ENCODE measurements around the gene UTP25.
"Not testable (repeated sequence)": the region's sequence is repeated elsewhere in the genome, so short reads cannot be mapped to it uniquely, and the experiment has no call there.

Gene UTP25

GRCh38 chr1:209785592-209785991, 42.2 kb upstream of the UTP25 start:
- no peak for TF ChIP-seq CTCF (IDR thresholded peaks at IDR 0.05; ENCODE audit: extremely low read depth, insufficient read depth, missing control alignments)
- in situ Hi-C loops (cut with MboI; ENCODE audit: low pct_unique_long_range_greater_than_20kb, low sequenced_read_pairs, unreplicated experiment): no loop called here
- no peak for DNase-seq (ENCODE audit: low spot score)

- TF ChIP-seq CTCF (IDR thresholded peaks at IDR 0.05; ENCODE audit: extremely low read depth, insufficient read depth, missing control alignments): no peak
- no peak for DNase-seq (ENCODE audit: low spot score)
- in situ Hi-C loops (cut with MboI; ENCODE audit: low pct_unique_long_range_greater_than_20kb, low sequenced_read_pairs, unreplicated experiment): no loop called here
Observed at GRCh38 chr1:209786146-209786545, 41.6 kb upstream of the UTP25 start.

- in situ Hi-C loops (cut with MboI; ENCODE audit: low pct_unique_long_range_greater_than_20kb, low sequenced_read_pairs, unreplicated experiment): no loop called here
- TF ChIP-seq CTCF (IDR thresholded peaks at IDR 0.05; ENCODE audit: extremely low read depth, insufficient read depth, missing control alignments): no peak
- DNase-seq (ENCODE audit: low spot score): no peak
Observed at GRCh38 chr1:209787551-209787950, 40.2 kb upstream of the UTP25 start.

- TF ChIP-seq CTCF (IDR thresholded peaks at IDR 0.05; ENCODE audit: extremely low read depth, insufficient read depth, missing control alignments): no peak
- in situ Hi-C loops (cut with MboI; ENCODE audit: low pct_unique_long_range_greater_than_20kb, low sequenced_read_pairs, unreplicated experiment): no loop called here
- DNase-seq (ENCODE audit: low spot score): no peak
Observed at GRCh38 chr1:209789245-209789644, 38.5 kb upstream of the UTP25 start.

GRCh38 chr1:209790286-209791193, 37.2 kb upstream of the UTP25 start:
- TF ChIP-seq CTCF (IDR thresholded peaks at IDR 0.05; ENCODE audit: extremely low read depth, insufficient read depth, missing control alignments): no peak
- in situ Hi-C loops (cut with MboI; ENCODE audit: low pct_unique_long_range_greater_than_20kb, low sequenced_read_pairs, unreplicated experiment): no loop called here
- no peak for DNase-seq (ENCODE audit: low spot score)

- in situ Hi-C loops (cut with MboI; ENCODE audit: low pct_unique_long_range_greater_than_20kb, low sequenced_read_pairs, unreplicated experiment): no loop called here
- TF ChIP-seq CTCF (IDR thresholded peaks at IDR 0.05; ENCODE audit: extremely low read depth, insufficient read depth, missing control alignments): no peak
- DNase-seq (ENCODE audit: low spot score): no peak
Observed at GRCh38 chr1:209791920-209792319, 35.9 kb upstream of the UTP25 start.

GRCh38 chr1:209793711-209794110, 34.1 kb upstream of the UTP25 start:
- DNase-seq (ENCODE audit: low spot score); in situ Hi-C loops (cut with MboI; ENCODE audit: low pct_unique_long_range_greater_than_20kb, low sequenced_read_pairs, unreplicated experiment): not testable (repeated sequence)
